ENCODE results near the gene CSTPP1.

- TF ChIP-seq CTCF (conservative IDR thresholded peaks at IDR 0.05 in 1 of 2, IDR thresholded peaks at IDR 0.05 in 1 of 2; ENCODE audit: low read depth in 1 of 2, low read length in 2 of 2) (no peak), EZH2 (IDR thresholded peaks at IDR 0.05; ENCODE audit: low read length, missing control alignments) (no peak)
These were observed 111.4 kb downstream of the CSTPP1 start for GRCh38 chr11:47047972-47048371.
